Measurements from ENCODE around the gene PCBP3.
A peak's percentile ranks its signal among the peaks of the same experiment; 100 is the strongest.

The PCBP3 gene

GRCh38 chr21:45975667-45976409, 332.3 kb downstream of the PCBP3 start:
- peak; percentile 27 for DNase-seq

- no peak for DNase-seq
Measured at GRCh38 chr21:45976701-45977311, 333.3 kb downstream of the PCBP3 start.

GRCh38 chr21:45977396-45977795, 333.9 kb downstream of the PCBP3 start:
- no peak for DNase-seq

- no peak for DNase-seq
Measured at GRCh38 chr21:45979141-45979631, 335.7 kb downstream of the PCBP3 start.

- DNase-seq: no peak
Measured at GRCh38 chr21:45979651-45980050, 336.1 kb downstream of the PCBP3 start.

GRCh38 chr21:45980271-45980670, 336.7 kb downstream of the PCBP3 start:
- no peak for DNase-seq

GRCh38 chr21:45980697-45981096, 337.2 kb downstream of the PCBP3 start:
- DNase-seq: no peak

- peak; percentile 63 for DNase-seq
Measured at GRCh38 chr21:45981151-45982091, 337.9 kb downstream of the PCBP3 start, which contains the start of gene COL6A1. Gene COL6A1 (plus strand): TSS chr21:45981770. CDS start chr21:45981851, 81 bp downstream.

GRCh38 chr21:45982092-45982757, 338.7 kb downstream of the PCBP3 start:
- no peak for DNase-seq

GRCh38 chr21:45982758-45983648, 339.5 kb downstream of the PCBP3 start:
- DNase-seq: no peak

- DNase-seq: no peak
Measured at GRCh38 chr21:45983649-45983965, 340.1 kb downstream of the PCBP3 start.

GRCh38 chr21:45983981-45984551, 340.5 kb downstream of the PCBP3 start:
- no peak for DNase-seq

GRCh38 chr21:45984584-45985095, 341.1 kb downstream of the PCBP3 start:
- no peak for DNase-seq

- DNase-seq: no peak
Measured at GRCh38 chr21:45985471-45986315, 342.2 kb downstream of the PCBP3 start.

- DNase-seq: no peak
Measured at GRCh38 chr21:45986316-45987051, 343.0 kb downstream of the PCBP3 start.

GRCh38 chr21:45987121-45987711, 343.7 kb downstream of the PCBP3 start:
- no peak for DNase-seq

GRCh38 chr21:45988366-45989347, 345.1 kb downstream of the PCBP3 start:
- DNase-seq: no peak
